GM10248 (cell line): ENCODE results near the gene KCND2.

Source experiments
- CTCF ChIA-PET: fragments of 300-600 bp; sonication (Branson Sonifier 250); formaldehyde crosslinking; extraction: SDS; loops from one replicate; lab custom pipeline; 2021; ENCODE audit warnings: antibody characterized with exemption; lab: Yijun Ruan, JAX
- POLR2A ChIA-PET: fragments of 350-650 bp; sonication (Branson Sonifier 250); formaldehyde crosslinking; extraction: SDS; loops from one replicate; lab custom pipeline; 2020; ENCODE audit warnings: antibody characterized with exemption; lab: Yijun Ruan, JAX
- DNase-seq: peaks from one replicate; pipeline ENCODE4 v3.0.0; 2012; ENCODE audit errors: extremely low spot score
- CTCF ChIP-seq: IDR thresholded peaks from 2 replicates; pipeline ENCODE4 v1.5.1; 2012; ENCODE audit warnings: mild to moderate bottlenecking, low read depth; ENCODE audit errors: extremely low read depth, missing control alignments, control extremely low read depth

Gene KCND2

DNA sequence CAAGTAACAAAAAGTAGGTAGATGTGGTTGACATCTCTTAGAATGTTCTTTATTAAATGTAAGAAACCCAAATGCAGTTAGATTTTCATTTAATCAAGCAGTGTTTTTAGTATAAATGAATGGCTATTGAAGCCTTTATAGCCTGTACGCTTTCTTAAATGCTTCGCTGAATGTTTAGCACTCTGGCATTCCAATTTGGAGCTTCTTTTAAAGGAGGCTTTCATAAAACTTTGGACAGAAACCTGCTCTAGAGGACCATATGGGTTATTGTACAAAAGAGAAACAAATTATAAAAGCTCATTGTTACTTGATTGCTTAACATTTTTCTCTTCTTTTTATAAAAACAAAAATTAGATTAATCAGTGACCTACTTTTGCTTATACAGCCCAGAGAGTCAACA lies 59.5 kb downstream of the KCND2 start:
- no peak for TF ChIP-seq CTCF
- ChIA-PET CTCF (no interaction called here), POLR2A (no interaction called here)
- DNase-seq = no peak

DNA sequence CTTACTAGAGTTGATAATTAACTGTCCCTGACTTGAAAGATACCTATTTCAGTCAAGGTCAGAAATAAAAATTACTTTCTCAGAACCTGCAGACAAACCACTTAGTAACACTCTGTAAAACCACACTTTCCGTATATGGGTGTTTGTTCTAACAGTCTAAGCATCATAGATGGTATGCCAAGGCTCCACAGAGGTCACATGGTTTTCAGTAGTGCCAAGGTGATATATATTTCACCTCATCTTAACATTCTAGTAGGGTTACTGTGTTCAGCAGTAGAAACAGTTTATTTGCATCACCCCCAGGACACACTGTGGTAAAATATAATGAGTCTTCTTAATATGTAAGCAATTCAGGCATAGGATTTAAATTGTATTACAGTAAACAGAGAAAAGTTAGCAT lies 61.5 kb downstream of the KCND2 start:
- CTCF ChIA-PET = interaction anchor here (1.4 kb wide), 1 partner anchor 8 kb away, joined by 3 read pairs; no protein-coding TSS in a partner anchor
- DNase-seq = no peak
- POLR2A ChIA-PET = no interaction called here
- no peak for TF ChIP-seq CTCF

DNA sequence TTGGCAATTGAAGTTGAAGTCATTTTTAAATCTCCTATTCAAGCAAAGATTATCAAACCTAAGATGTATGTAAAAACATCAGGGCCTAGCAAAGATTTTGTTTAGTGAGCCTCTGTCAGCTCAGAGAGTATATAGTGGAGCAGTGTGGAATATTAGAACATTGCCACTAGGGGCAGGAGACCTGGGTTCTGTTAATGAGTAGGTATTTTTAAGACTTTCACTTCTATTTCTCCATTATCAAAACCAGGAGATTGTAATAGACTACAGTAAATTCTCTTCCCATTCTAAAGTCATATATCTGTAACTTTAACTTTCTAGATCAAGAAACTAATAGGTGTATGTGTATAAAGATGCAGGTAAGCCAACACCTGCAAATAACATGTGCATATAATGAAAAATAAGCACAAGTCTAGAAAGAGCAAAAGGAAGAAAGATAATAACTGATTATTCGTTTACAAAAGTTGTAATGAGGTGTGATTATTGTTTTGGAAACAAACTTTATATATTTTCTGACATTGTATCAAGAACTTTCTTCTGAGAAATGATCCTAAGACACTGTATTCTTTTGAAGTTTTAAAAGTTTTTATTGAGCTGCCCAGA lies 64.4 kb downstream of the KCND2 start:
- CTCF ChIA-PET = interaction anchor here (0.7 to 2.8 kb wide), 14 partner anchors 8 to 78 kb away, joined by 3 to 22 read pairs (median 4); no protein-coding TSS in a partner anchor
- DNase-seq = peak; percentile 32
- TF ChIP-seq CTCF = peak; percentile 37
- POLR2A ChIA-PET = no interaction called here

DNA sequence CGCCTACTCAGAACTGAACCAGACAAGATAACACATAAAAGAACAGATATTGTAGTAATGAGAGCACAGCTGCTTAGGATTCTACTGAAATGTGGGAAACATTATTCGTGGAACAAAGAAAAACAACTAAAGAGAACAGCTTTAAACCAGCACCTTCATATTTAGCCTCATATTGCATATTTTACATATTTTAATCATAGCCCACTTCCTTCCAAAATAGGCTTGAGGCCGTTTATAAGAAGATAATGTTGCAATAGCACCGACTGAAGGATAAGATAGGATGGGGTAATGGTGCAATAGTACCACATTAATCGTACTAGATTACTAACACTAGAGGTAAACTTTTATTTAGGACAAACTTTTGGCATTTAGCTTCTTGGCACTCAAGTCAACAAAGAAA lies 71.3 kb downstream of the KCND2 start:
- TF ChIP-seq CTCF = no peak
- ChIA-PET CTCF (interaction anchor here (1.0 to 1.2 kb wide), 4 partner anchors 12 to 16 kb away, joined by 3 read pairs; no protein-coding TSS in a partner anchor), POLR2A (no interaction called here)
- DNase-seq = no peak

DNA sequence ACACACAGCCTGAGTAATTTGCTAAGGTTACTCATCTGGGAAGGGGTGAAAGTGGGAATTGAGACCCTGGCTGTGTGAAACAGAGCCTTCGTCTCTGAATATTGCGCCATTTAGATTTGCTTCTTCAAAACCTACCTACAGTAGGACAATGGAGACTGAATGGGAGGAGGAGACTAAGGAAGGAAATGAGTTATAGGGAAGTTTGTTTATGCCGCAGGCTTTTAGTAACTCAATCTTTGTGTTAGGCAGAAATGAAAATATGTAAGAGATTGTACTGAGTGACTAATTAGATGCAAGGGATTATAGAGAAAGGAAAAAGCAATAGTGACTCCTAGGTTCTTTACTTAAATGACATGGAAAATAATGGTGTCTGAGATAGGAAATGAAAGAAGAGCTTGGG lies 80.2 kb downstream of the KCND2 start:
- TF ChIP-seq CTCF = no peak
- ChIA-PET CTCF (interaction anchor here (1.3 kb wide), 1 partner anchor 13 kb away, joined by 3 read pairs; no protein-coding TSS in a partner anchor), POLR2A (no interaction called here)
- no peak for DNase-seq

DNA sequence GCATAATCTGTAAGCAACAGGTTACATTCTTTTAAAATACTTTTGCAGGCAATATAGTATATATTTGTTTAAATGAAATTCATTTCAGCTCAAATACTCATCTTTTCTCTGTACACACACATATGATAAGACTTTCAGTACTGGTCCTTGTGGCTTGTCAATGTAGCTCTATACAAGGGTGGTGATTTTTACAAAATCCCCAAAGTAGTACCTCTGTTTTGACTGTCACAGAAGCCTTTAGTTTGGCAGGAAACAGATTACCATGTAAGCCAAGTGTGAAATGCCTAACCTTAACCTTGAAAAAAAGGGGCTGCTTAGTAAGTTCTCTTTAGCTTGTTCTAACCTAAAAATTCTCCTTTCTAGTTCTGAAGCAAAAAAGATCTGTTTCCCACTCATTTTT lies 87.9 kb downstream of the KCND2 start:
- POLR2A ChIA-PET = interaction anchor here (0.7 kb wide), 1 partner anchor 116 kb away, joined by 4 read pairs; no protein-coding TSS in a partner anchor
- CTCF ChIA-PET = interaction anchor here (1.5 to 3.1 kb wide), 7 partner anchors 9 to 24 kb away, joined by 3 to 15 read pairs (median 6); no protein-coding TSS in a partner anchor

More for the DNA sequence above, 87.9 kb downstream of the KCND2 start:
- TF ChIP-seq CTCF = no peak
- peak; percentile 9 for DNase-seq
